HG03175 (cell line): Measurements from ENCODE around the gene KLHL29.

ENCODE experiments used
- ATAC-seq: cut with Tn5 transposase; IDR thresholded peaks from one replicate; pipeline ENCODE4 v1.9.1; 2021; ENCODE audit warnings: mild to moderate bottlenecking, moderate library complexity; ENCODE audit not compliant: unreplicated experiment

KLHL29 gene

DNA sequence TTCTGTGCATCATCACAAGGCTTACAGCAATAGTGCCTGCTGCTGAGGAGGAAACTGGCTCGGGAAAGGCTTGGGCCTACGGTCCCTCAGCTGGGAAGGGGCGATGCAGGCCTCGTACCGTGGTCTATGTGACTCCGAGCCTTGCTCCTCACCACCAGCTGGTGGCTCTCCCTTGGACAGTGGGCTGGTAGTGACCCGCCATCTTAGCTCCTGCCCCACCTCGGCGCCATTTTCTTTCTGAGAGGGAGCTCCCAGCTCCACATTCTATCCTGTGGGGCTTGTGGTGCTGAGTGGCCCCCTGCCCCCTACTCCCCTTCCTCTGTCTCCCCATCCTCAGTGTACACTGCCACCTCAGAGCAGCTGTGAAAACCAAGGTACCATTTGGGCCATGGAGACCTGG is 255.7 kb downstream of the KLHL29 start:
- no peak for ATAC-seq

DNA sequence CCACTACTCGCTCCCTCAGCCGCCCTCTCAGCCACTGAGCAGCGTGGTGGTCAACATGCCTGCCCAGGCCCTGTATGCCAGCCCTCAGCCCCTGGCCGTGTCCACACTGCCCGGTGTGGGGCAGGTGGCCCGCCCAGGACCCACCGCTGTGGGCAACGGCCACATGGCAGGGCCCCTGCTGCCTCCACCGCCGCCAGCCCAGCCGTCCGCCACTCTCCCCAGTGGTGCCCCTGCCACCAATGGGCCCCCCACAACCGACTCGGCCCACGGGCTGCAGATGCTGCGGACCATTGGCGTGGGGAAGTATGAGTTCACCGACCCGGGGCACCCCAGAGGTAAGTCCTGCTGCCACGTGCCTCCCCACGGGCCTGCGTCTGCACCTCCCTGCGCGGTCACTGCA is 257.5 kb downstream of the KLHL29 start:
- ATAC-seq, result no peak

DNA sequence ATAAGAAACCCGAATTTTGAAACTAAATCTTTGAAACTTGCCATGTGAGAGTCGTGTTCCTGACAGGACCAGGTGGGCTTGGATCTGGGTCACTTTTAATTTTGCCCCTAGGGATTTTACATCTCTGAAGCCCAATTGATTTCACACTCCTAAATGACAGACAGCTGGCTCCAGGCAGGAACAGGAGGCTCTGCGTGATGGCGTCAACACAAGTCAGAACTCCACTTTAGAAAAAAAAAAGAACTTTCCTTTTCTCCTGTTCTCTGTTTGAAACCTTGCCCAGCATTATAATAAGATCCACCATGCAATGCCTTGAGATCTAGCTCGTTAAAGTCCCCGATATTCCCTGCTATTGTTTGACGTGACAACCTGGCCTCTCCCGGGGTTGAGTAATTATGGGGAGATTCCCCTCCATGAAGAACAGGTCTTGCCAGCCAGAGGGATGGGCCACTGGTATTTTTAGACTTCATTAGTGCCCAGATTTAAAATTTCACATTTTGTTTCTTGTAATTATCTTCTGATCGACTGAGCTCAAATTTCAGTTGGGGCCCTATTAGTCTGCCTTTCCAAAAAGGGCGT is 260.3 kb downstream of the KLHL29 start:
- ATAC-seq, result no peak

DNA sequence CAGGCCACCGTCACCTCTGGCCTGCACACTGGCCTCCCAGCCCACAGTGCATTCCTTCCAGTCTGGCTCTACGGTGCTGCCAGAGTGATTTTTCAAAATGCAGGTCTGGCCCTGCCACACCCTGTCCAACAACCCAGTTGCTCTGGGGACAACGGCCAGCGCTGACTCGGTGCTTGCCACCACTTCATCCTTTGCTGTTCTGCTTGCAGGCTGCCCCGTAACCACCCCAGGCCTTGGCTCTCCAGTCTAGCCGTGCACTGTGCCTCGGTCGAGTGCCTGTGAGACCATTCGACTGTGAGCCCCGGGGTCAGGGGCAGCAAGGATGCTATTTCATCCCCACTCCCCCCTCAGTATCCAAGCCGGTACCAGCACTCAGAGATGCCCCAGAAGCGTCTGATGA is 262.6 kb downstream of the KLHL29 start:
- ATAC-seq, result no peak

DNA sequence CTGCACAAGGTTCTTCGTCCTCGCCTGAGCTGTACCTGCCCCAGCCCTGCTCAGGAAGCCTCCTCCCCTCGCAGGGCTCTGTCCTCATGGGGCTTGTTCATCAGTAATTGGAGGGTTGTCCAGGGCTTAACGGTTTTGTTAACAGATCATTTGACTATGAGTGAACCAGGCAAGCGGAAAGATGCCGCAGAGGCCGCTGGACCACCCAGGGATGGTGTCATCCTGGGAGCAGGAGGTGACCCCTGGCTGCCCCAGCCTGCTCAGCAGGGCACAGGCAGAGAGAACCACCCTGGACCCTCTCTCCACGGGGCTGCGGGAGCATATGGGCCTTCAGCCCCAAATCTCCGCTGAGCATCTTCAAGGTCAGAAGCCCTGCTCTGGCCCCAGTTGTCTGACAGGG is 264.3 kb downstream of the KLHL29 start:
- ATAC-seq, result no peak

DNA sequence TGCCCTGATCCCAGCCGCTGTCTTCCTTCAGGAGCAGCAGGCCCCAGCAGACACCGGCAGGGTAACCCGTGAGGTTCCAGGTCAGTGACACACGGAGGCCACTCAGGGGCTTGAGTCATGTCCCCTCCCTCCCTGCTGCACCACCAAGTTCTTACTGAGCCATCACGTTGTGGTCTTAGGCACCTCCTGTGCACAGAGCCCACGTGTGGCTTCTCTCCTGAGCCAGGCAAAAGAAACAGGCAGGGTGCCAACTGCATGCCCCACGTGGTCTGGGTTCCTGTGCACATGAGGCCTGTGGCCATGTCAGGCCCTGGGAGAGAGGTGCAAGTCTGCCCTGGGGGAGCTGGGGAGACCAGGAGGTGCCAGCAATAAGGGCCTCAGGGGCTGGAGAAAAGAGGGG is 264.8 kb downstream of the KLHL29 start:
- no peak for ATAC-seq

DNA sequence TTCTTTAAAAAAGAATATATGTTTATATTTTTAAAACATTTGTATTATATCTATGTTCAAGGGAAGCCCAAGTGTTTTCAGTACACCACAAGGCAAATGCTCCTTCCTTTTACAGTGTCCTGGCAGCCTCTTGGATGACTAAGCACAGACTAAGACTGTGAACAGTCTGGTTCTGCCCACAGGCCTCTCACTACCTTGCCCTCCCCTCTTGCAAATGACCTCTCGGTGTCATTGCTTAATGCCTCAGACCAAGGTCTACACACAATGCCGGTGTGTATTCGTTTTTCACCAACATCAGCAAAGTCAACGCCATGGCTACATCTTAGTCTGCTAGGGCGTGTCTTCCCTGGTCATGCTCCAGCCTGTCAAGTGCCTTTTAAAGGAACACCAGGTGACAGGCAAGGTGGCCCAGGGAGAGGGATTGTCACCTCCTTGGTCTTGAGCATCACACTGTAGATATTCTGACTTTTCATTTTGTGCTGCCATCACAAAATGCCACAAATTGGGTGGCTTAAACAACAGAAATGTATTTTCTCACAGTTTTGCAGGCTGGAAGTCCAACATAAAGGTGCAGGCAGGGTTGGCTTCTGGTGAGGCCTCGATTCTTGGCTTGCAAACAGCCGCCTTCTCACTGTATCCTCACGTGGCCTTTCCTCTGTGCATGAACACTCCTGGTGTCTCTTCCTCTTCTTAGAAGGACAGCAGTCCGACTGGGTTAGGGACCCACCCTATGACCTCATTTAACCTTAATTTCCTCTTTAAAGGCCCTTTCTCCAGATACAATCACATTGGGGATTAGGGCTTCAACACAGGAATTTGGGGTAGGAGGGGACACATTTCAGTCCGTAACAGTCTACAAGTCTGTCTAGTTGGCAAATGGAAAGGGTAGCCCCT is 266.5 kb downstream of the KLHL29 start:
- no peak for ATAC-seq

DNA sequence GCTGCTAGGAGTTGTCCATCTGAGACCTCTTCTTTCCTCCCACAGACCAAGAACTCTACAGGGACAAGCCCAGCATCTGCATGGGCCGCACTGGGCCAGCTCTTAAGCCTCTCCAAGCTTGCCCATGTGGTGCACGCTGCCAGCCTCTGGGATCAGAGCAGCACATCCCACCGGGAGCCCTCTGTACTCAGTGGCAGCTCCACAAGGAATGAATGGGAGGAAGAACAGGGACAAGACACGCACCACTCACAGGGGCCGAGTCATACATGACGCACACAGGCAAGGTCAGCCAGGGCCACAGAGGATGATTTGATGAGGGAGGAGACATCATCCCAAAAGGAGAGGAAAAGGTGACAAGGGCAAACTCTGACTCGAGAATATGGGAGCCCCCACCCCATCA is 268.3 kb downstream of the KLHL29 start:
- no peak for ATAC-seq

DNA sequence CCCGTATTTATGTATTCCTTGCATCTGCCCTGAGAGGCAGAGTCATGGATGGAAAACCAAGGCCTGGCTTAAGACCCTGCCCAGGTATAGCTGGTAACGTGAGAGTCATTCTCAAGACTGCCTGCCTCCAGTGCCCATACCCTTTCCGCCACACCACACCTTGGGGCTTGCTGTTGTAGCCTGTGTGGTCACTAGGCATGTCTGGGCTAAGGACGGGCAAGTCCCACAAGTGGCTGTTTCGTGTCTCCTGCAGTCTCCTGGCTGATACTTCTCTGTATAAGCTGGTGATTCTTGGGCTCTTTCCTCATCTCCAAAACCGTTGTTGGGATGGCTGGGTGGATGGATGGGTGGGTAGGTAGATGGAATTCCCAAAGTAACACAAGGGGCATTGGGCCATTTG is 269.8 kb downstream of the KLHL29 start:
- ATAC-seq, result no peak

DNA sequence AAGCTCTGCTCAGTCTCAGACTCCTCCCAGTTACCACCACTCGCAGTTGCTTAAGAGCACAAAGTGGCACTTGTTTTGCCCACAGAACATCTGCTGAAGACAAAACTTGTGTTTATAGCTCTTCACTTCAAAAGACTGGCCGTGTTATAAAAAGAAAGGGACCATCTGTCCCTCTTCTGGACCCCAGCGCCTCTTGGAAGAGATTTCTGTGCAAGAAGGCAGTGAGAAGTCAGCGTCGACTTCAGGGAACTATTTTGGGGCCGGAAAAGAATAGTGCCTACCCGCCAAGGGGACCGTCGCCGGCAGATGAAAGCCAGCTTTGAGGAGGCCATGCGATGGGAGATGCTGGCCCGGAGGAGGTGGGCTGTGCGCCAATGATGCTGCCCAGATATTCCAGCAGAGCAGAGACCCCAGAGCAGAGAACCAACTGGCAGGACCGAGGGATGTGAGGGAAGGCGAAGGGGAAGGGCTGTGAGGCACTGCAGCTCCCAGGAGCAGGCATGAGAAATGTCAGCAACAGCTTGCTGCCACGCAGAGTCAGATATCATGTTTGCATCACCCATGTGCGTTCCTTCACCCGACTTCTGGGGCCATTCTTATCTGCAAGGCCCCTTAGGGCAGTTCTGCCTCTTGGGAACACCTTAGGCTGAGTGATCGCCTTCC is 271.1 kb downstream of the KLHL29 start:
- ATAC-seq, result no peak

DNA sequence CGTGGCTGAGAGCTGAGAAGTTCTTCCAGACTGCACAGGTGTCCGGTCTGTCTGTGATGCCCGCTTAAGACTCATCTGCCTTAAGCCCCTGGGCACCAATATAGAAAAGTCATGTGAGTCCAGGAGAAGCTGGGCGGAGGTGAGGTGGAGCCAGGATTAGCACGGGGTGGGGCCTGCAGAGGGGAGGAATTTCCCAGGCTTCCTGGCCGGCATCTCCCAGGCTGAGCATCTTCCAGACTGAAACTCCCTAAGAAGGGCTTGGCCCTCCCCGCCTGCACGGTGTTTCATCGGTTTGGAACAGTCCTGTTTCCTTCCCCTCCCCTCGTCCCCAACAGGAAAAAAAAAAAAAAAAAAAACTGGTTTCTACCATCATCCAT is 271.6 kb downstream of the KLHL29 start:
- no peak for ATAC-seq

DNA sequence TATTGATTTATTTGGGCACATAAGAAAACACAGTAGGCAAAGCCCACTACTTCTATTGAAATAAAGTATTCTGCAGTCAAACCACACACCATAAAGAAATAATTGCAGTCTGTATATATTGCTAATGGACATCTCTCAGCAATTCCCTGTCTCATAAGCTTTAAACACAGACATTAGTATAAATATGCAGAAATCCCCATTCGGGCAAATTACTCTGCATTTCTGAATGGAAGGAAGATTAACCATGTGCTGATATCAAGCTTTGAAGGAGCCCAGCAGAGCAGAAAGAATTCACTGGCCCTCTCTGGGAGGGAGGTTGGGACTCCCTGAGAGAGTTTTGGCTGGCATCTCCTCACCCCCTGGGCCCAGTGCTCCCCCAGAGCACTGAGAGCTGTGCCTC is 272.4 kb downstream of the KLHL29 start:
- no peak for ATAC-seq

DNA sequence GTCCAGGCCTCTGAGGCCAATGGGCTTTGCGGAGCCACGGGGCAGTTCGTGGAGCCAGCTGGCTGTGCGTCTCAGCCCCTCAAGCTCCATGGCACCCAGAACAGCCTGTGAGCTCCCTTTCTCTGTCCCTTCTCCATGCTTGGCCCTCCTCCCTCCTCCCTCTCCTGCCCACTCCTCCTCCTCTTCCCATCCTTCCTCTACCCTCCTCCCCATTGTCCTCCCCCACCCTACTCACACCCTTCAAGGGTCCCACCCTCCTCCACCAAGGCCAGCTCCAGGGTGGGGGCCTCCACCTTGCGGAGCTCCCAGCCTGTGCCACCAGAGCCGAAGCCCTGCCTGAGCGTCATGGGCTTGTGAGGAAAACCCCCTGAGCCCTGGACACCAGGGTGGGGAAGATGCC is 273.0 kb downstream of the KLHL29 start:
- no peak for ATAC-seq

DNA sequence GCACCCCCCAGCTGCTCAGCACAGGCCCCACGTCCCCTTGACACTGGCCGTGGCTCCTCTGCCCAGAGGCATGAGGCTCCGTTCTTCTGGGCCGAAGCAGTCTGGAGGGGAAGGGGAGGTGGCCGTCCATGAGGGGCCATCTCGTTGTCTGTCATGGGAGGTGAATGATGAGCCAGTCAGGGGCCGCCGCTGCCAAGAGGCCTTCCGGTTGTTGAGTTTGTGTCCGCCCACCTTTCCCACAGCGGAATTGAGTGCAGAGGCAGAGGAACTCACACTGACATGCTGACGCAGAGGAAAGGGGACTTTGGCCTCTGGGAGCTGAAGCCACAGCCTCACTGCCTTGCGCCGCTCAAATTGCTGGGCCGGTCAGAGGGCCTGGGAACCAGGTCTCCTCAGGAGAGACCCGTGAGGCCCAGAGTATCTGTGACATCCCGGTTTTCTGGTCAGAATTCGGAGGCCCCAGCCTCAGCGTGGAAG is 273.5 kb downstream of the KLHL29 start:
- no peak for ATAC-seq

DNA sequence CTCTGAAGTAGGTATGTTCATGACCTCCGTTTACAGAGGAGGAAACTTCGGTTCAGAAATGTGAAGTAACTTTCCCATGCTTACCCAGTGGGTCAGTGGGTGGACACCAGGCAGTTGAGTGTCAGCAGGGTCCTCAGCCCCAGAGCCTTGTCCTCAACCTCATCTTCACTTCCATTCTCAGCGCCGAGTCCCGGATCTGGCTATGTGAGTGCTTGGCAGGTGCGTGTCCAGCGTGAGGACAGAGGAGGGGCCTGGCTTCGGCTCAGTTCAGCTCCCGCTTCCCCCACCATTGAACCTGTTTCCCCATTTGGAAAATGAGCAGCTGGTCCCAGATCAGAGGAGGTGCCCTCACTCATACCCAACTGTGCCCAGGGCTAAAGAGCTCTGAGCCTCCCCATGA is 274.3 kb downstream of the KLHL29 start:
- ATAC-seq, result no peak

DNA sequence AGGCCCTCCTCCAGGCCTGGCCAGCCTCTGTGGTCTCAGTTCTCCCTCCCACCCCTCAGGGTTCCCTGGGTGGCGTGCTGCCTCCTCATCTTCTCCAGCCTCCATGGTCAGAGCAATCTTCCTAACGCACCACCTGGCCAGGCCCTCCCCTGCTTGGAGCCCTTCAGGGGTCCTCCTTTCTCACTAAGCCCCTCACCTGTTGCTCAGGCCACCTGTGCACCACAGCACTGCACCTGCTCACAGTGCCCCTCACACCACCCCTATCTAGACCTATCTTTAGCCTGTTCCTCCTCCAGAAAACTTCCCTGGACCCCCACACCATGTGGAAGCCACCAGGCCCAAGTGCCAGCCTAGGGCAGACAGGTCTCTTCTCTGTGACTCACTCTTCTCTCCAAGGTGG is 274.8 kb downstream of the KLHL29 start:
- no peak for ATAC-seq

DNA sequence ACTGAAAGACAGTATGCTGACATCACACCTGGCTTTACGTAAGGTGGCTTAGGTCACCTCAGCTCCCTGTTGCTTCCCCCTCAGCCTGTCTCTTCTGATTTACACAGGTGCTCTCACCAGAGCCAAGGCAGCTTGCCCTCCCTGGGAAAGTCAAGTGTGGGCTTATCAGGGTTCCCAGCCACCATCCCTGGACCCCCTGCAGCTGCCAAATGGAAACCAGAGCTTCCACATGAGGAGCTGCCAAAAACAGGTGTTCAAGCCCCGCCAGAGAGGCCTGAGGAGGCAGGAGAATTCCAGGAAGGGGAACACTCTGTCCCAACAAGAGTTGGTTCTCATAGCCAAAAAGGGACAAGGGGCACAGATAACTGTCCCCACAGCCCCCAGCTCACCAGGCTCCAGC is 275.3 kb downstream of the KLHL29 start:
- ATAC-seq, result no peak

DNA sequence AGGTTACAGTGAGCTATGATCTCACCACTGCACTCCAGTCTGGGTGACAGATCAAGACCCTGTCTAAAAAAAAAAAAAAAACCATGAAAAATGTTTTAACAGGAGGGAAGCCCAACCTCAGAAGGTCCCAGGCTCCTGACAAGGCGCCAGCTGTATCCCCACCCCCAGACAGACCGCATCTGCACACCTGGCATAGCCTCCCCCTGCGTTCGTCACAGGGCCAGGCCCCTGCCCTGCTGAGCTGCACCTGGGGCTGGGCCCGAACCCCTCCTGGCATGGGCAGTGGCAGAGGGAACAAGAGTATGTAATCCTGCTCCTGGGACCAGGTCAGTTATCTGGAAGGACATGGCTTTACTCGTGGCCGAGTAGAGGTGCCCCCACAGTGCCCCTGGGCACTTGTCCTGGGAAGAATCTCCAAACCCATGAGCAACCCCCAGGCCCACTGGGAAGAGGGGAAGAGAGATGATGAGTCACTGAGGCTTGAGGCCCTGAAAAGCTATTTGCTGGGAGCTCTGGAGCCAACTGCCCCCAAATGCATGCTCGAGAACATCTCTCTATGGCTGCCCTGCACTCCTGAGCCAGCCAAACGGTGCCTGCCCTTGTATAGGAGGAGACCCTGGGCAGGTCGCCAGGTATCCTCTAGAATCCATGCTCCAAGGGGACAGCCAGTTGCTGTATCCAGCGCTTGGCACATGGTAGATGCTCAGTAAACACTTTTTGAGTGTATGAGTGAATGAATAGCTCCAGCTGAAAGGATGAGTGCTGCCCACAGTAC is 276.5 kb downstream of the KLHL29 start:
- ATAC-seq, result no peak

DNA sequence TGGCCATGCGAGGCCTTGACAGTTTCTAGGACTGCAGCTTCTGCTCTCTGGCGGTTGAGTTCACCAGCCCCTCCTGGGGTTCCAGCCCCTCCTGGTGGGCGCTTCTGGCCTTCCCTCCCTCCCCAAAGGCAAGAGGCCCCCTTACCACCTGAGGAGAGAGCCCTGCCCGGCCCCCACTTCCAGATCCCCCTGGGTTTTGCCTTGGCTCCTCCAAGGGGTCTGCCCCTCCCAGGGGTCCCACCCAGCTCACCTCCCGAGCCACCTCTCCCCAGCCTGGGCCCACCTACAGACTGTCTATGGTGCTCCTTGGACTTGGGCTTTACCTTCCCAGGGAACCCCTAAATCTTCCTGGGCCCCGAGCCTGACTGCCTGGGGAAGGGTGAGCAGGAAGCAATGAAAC is 277.5 kb downstream of the KLHL29 start:
- no peak for ATAC-seq

DNA sequence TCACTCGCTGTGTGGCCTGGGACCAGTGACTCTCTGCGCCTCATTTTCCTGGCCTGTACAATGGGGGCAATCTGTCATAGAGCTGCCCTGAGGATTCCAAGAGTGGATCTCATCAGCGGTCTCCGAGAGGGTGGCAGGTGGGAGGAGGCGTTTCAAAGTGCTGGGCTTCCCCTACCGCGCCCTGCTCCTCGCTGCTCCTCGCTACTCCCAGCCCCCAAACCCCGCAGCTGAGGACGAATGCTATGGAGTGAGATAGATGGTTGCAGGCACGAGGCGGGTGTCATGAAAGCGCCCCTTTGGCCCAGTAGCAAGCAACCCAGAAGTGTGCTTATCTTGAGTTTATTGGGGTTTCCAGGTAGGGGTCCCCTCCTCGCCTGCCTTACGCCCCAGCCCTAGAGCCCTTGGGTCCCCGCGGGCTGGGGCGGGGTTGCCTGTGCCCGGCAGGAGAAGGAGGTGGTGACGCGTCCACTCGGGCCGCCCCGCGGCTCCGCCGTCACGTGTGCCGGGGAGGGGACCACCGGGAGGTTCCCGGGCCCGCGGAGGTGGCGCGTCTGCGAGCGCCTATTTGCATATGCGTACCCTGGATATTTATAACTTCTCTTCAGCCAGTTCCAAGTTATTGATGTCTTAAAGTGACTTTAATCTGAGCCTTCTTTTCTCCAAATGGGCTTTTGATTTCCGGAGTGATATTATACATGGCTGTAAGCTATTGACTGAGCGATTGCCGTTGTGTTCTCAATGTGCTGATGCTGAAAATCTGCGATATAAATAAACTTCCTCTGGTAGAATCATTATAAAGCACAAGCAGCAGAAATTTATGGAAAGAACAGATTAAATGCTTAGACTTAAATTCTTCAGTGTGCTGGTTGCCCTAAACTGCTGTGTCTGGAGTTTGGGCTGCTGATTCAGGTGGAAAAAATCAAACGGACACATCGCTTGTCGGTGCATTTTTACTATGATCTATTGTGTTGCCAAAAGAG is 278.3 kb downstream of the KLHL29 start:
- ATAC-seq, result no peak
